Measurements from ENCODE around the gene ZNF189.

- TF ChIP-seq, protein P1, sequence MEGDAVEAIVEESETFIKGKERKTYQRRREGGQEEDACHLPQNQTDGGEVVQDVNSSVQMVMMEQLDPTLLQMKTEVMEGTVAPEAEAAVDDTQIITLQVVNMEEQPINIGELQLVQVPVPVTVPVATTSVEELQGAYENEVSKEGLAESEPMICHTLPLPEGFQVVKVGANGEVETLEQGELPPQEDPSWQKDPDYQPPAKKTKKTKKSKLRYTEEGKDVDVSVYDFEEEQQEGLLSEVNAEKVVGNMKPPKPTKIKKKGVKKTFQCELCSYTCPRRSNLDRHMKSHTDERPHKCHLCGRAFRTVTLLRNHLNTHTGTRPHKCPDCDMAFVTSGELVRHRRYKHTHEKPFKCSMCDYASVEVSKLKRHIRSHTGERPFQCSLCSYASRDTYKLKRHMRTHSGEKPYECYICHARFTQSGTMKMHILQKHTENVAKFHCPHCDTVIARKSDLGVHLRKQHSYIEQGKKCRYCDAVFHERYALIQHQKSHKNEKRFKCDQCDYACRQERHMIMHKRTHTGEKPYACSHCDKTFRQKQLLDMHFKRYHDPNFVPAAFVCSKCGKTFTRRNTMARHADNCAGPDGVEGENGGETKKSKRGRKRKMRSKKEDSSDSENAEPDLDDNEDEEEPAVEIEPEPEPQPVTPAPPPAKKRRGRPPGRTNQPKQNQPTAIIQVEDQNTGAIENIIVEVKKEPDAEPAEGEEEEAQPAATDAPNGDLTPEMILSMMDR (conservative IDR thresholded peaks at IDR 0.05; ENCODE audit: low read depth, low read length) = no peak
- TF ChIP-seq NFE2L2 (IDR thresholded peaks at IDR 0.05; ENCODE audit: low read depth, low read length) = no peak
- TF ChIP-seq RAD21 (IDR thresholded peaks at IDR 0.05; ENCODE audit: low read length) = no peak
- TF ChIP-seq BHLHE40 (IDR thresholded peaks at IDR 0.05; ENCODE audit: low read depth, low read length) = no peak
- no peak for TF ChIP-seq CHD1 (IDR thresholded peaks at IDR 0.05; ENCODE audit: low read depth, low read length)
- TF ChIP-seq RCOR1 (IDR thresholded peaks at IDR 0.05; ENCODE audit: insufficient replicate concordance, low read length) = no peak
- no peak for TF ChIP-seq POLR2A (IDR thresholded peaks at IDR 0.05; ENCODE audit: low read depth, low read length)
Observed at GRCh38 chr9:101428909-101429308, 30.3 kb downstream of the ZNF189 start.

Data from IMR-90 (cell line).